ENCODE measurements around the gene COLEC11.
"Not testable (repeated sequence)": the region's sequence is repeated elsewhere in the genome, so short reads cannot be mapped to it uniquely, and the experiment has no call there.

Gene COLEC11

GRCh38 chr2:3594493-3595281 is at the start of gene COLEC11:
TSS of gene COLEC11 (plus strand) at chr2:3595112. CDS start at chr2:3604341, 9,229 bp downstream.
- peak; percentile 61 for DNase-seq (ENCODE audit: low read depth)

GRCh38 chr2:3545788-3546478 is 49.0 kb upstream of the COLEC11 start:
- DNase-seq (ENCODE audit: low read depth) = no peak

- DNase-seq (ENCODE audit: low read depth) = no peak
These were observed 47.0 kb upstream of the COLEC11 start for GRCh38 chr2:3547915-3548314.

- no peak for DNase-seq (ENCODE audit: low read depth)
These were observed 41.0 kb upstream of the COLEC11 start for GRCh38 chr2:3553946-3554345.

GRCh38 chr2:3557639-3558204 is 37.2 kb upstream of the COLEC11 start:
- DNase-seq (ENCODE audit: low read depth) = no peak

GRCh38 chr2:3558205-3559014 is 36.5 kb upstream of the COLEC11 start, which contains the start of gene RNASEH1:
TSS of gene RNASEH1 (minus strand) at chr2:3558333. CDS start at chr2:3558260, 73 bp downstream.
- peak; percentile 99 for DNase-seq (ENCODE audit: low read depth)

- no peak for DNase-seq (ENCODE audit: low read depth)
These were observed 31.4 kb upstream of the COLEC11 start for GRCh38 chr2:3563521-3563976.

- DNase-seq (ENCODE audit: low read depth) = no peak
These were observed 29.8 kb upstream of the COLEC11 start for GRCh38 chr2:3565117-3565516.

- DNase-seq (ENCODE audit: low read depth) = no peak
These were observed 28.1 kb upstream of the COLEC11 start for GRCh38 chr2:3566806-3567205.

GRCh38 chr2:3569656-3570055 is 25.3 kb upstream of the COLEC11 start:
- DNase-seq (ENCODE audit: low read depth) = not testable (repeated sequence)

GRCh38 chr2:3571284-3571683 is 23.6 kb upstream of the COLEC11 start:
- DNase-seq (ENCODE audit: low read depth) = no peak

GRCh38 chr2:3572620-3573019 is 22.3 kb upstream of the COLEC11 start:
- no peak for DNase-seq (ENCODE audit: low read depth)

- no peak for DNase-seq (ENCODE audit: low read depth)
These were observed 20.8 kb upstream of the COLEC11 start for GRCh38 chr2:3574155-3574554.

GRCh38 chr2:3575534-3576262 is 19.2 kb upstream of the COLEC11 start:
- DNase-seq (ENCODE audit: low read depth) = peak; percentile 18

GRCh38 chr2:3576263-3576630 is 18.7 kb upstream of the COLEC11 start:
- not testable (repeated sequence) for DNase-seq (ENCODE audit: low read depth)

GRCh38 chr2:3578987-3579386 is 15.9 kb upstream of the COLEC11 start:
- DNase-seq (ENCODE audit: low read depth) = peak; percentile 20

- no peak for DNase-seq (ENCODE audit: low read depth)
These were observed 14.5 kb upstream of the COLEC11 start for GRCh38 chr2:3580449-3580848.

- no peak for DNase-seq (ENCODE audit: low read depth)
These were observed 13.3 kb upstream of the COLEC11 start for GRCh38 chr2:3581367-3582262.

GRCh38 chr2:3584076-3584475 is 10.8 kb upstream of the COLEC11 start:
- DNase-seq (ENCODE audit: low read depth) = no peak

- no peak for DNase-seq (ENCODE audit: low read depth)
These were observed 10.2 kb upstream of the COLEC11 start for GRCh38 chr2:3584608-3585260.
